Measurements from ENCODE around the gene PTPRJ. TPM values are rescaled to one million over a fixed set of nuclear protein-coding genes. Genes with fewer than 3 reads are reported as not detected.

The PTPRJ gene
- total RNA-seq, 1 experiment from 2014 or later: 18.0 TPM

DNA sequence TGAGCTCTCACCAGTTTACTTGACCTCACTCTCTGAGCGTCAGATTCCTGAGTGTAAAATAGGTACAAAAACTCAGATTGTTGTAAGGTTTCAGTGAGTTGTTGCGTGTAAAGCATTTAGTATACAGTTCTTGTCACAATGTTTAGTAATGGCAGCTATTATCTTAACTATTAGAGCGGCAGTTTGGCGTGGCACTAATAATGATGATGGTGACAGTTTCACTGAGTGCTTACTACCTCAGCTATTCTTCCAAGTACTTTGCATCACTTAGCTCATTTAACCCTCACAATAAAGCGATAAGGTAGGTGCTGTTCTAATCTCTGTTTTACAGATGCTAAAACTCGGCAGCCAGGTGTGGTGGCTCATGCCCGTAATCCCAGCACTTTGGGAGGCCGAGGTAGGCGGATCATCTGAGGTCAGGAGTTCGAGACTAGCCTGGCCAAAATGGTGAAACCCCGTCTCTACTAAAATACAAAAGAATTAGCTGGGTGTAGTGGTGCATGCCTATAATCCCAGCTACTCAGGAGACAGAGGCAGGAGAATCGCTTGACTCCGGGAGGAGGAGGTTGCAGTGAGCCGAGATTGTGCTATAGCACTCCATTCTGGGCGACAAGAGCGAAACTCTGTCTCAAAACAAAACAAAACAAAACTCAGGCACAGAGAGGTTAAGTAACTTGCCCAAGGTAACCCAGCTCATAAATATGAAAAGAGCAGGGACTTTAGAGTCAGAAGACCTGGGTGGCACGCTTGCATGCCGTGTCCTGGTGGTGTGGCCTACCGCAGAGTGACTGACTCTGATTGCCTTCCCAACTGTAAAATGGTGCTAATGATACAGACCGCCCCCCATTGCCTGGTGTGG is 76.2 kb downstream of the PTPRJ start:
- no peak for DNase-seq (ENCODE audit: extremely low read depth, low read depth)

DNA sequence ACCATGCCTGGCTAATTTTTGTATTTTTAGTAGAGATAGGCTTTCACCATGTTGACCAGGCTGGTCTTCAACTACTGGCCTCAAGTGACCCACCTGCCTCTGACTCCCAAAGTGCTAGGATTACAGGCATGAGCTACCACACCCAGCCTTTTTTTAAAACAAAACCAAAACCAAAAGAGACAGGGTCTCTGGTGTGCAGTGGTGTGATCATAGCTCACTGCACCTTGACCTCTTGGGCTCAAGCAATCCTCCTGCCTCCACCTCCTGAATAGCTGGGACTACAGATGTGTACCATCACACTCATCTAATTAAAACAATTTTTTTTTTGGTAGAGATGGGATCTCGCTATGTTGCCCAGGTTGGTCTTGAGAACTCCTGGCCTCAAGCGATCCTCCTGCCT is 77.7 kb downstream of the PTPRJ start:
- no peak for DNase-seq (ENCODE audit: extremely low read depth, low read depth)

DNA sequence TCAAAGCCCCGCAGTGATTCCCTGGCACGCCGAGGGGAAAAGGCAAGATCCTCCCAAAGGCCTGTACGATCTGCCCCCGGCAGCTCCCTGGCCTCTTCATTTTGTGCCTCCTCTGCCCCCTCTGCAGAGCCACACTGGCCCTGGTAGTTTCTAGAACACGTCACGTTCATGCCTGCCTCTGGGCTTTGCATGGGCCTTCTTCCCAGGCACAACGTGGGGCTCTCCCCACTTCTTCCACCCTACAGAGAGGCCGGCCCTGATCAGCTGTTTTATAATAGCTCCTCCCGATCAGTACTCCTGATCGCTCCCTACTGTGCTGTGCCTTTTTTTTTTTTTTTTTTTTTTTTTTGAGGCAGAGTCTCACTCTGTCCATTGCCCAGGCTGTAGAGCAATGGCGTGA is 78.4 kb downstream of the PTPRJ start:
- no peak for DNase-seq (ENCODE audit: extremely low read depth, low read depth)

DNA sequence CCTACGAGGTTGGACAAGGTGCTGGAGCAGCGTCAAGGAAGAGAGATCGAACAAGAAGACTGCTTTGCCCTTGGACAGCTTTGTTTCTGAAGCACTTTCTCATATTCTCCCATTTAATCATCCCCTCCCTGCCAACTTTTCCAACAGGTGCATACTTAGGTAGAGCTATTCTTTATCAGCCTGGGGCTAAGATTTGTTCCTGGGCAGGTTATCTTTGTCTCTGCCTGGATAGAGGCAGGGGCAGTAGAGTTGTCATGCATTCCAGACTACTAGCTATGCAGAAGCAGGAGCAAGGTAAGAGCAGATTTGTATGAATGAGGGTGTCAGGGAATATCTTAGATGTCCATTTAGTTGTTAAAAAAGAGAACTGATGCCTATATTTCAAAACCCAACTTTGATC is 82.3 kb downstream of the PTPRJ start:
- DNase-seq (ENCODE audit: extremely low read depth, low read depth): no peak

DNA sequence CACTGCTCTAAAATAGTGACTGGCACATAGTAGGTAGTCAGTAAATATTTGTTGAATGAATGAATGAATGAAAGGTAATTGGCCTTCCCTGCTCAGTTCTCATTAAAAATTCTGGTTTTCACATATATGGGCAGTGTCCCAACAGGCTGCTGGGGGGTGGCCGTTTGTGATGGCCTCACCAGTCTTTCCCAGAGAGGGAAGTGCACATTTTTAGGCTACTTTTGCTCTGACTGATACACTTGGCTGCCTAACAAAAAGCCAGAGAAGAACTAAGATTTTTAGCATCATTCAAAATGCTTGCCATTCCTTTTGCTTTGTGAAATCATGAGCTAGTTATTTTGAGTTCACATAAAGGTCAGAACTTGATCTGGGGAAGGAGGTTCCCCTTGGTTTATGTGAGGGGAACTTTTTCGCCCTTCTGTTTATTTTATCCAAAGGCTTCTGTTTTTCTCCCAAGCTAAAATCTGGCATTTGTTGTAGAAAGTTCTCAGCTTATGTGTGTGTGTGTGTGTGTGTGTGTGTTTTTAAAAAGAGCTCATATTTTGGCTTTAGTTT is 83.1 kb downstream of the PTPRJ start:
- DNase-seq (ENCODE audit: extremely low read depth, low read depth): no peak

DNA sequence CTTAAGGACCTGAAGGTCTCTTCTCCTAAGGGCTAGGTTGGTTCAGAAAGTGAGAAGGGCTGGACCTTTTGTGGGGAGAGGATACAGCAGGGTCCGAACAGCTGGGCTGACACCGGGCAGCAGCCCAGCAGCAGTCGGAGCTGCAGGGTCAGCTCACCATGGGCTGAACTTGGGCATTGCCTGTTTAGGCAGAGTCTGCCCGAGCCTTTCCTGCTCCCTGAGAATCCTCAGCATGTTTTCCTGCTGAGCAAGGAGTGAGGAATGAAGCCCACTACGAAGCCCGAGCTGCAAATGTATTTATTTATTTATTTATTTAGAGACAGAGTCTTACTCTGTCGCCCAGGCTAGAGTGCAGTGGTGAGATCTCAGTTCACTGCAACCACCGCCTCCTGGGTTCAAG is 83.9 kb downstream of the PTPRJ start:
- DNase-seq (ENCODE audit: extremely low read depth, low read depth): no peak

DNA sequence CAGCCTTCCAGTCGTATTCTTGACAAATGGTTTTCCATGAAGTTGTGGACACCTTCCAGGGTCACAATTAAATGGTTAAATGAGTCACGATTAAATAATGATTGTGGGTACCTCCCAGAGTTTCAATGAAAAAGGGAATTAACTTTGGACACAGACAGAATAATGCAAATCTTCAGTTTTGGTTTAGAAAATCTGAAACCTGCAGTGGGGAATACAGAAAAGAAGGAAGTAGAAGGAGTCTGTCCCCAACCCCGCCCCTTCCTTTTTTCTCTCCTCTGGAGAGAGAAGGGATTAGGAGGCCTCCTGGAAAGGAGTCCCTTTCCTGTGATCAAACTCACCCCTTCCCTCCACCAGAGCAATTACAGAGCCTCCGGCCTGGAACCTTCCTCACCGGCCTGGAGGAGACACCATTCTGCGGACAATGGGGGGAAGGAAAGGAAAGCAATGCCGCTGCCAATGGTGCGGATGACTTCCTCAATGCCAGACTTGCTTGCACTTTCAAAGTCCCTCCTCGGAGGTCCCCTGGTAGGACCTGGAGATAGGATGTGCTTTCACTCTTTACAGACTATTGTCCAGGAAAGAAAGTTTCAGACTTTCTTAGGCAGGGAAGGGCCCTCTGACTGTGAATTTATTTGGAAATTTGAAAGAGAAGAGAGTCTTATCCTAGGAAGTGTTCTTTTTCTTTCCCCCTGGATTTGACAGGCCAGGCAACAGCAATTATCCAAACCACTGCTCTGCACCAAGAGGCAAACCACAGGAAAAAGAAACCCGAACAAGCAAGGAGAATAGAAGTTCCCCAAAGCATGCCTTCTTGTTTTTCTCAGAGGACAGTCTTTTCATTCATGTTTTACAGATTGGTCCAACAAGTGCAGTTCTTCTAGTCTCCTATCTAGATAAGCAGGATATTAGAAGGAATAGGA is 86.8 kb downstream of the PTPRJ start:
- DNase-seq (ENCODE audit: extremely low read depth, low read depth): no peak

DNA sequence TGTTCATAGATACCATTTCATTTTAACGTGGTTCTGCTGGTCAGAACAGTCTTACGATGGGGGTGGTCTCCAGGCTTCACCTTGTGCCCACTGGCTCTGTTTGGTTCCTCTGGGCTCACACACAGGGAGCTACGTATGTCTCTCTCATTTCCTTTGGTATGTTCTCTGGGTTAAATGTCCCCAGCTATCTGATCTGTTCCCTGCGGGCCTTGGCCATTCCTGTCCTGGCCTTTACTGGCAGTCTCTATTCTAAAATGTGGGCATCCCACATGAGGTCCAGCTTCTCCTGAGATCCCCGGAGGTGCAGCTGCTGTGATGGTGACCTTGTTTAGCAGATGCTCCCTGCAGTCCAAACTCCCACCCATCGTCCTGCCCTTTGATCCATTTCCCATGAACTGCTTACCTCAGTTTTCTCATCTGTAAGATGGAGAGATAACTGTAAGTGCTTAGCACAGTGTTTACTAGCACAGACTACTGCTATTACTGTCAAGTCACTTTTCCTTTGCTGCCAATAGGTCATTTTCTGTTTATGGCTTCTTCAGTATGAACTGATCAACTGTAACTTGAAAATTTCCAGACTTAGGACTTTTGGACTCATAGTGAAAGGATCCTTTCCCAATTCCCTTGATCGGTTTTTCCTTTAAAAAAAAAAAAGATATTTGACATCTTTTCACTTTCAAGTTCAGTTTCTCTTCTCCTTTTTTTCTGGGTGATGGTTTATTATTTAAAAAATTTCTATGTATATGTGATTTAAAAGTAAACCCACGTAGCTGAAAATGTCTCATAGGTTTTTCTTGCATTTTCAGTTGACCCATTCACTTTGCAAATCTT is 92.9 kb downstream of the PTPRJ start:
- DNase-seq (ENCODE audit: extremely low read depth, low read depth): no peak

DNA sequence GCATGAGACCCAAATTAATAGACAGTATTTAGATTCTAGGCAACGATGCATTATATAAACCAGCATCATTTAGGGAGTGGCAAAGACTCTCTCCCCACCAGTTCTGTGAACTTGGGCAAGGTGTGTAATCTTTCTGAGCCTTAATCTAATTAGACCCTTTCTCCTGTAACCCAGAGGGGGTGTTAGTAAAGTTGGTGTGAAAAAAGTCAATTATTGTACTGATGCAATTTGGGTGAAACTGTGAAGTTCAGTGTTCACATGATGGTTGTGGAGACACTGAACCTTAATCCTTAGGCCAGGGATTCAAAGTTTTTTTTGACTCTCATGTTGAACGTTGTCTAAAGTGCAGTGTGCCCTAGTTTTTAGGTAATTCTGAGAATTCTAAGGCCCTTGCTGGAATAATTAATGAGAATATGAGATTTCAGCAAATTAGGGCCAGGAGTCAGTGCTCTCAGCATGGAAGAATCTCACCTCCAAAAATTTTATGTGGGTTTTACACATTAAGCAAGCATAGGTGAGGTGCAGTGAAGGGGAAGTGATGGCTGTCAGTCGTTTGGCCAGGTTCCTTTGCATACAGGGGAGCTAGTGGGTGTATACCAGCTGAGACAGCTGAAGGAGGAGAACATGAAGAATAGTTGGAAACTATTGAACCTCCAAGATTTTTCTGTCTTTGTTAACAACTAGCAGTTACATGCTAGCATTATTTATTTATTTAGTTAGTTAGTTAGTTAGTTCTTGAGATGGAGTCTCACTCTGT is 94.2 kb downstream of the PTPRJ start:
- no peak for DNase-seq (ENCODE audit: extremely low read depth, low read depth)

DNA sequence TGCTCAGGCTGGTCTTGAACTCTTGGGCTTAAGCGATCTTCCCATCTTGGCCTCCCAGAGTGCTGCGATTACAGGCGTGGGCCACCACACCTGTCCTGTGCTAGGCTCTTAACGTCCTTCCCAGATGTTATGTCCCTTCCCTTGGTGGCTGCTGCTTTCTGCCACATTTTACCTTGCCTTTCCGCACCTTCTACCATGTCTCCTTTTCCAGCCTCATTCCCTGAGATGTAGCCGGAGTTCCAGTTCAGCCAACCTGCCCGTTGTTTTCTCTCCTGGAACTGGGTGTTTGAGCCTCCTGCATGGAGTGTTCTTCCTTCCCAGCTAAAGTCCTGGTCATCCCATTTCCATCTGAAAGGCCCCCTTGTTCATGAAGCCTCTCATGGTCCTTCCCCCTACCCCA is 95.3 kb downstream of the PTPRJ start:
- no peak for DNase-seq (ENCODE audit: extremely low read depth, low read depth)

DNA sequence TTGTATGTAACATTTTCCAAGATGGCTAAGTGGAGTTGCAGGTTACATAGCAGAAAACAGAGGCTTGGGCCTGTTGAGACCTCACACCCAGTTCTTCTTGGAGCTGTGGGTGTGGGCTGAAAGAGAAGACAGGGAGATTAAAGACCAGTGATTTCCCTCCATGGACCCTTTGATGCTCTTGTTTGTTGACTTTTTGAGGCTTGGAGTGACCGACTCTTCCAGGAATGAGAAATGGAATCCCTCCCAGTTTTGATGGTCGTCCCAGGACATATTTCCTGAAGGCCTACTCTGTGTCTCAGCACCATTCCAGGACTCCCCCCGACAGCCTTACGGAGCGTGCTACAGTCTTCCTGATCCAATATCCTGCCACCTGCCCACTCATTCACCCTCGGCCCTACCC is 96.9 kb downstream of the PTPRJ start:
- no peak for DNase-seq (ENCODE audit: extremely low read depth, low read depth)

DNA sequence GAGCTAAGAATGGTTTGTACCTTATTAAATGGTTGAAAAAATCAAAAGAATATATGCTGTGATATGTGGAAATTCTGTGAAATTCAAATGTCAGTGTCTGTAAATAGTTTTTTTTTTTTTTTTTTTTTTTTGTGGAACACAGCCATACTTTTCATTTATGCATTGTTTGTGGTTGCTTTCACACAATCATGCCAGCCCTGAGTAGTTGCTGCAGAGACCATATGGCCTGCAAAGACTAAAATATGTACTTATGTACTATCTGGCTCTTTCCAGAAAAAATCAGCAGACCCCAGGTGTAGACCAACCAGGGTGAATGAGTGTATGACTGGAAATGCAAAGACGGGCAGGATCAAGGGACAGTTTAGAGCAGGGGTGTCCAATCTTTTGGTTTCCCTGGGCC is 98.3 kb downstream of the PTPRJ start:
- no peak for DNase-seq (ENCODE audit: extremely low read depth, low read depth)

DNA sequence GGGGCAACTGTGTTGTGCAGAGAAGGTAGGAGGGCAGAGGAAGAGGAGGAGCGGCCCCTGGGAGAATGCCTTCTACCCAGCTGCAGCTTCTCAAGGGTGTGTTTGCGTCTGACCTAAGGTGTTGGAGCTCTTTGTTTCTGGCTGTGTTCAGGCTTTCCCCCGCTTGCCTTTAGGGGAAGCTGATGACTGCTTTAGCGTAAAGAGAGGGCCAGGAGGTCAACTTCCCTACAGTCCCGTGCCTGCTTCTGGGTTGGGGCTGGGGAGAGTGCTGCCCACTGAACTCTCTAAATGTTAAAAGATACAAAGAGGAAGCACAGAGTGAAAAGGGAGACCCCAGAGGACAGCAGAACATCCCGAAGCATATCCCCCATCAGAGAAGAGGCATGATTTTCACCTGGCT is 99.2 kb downstream of the PTPRJ start:
- no peak for DNase-seq (ENCODE audit: extremely low read depth, low read depth)

DNA sequence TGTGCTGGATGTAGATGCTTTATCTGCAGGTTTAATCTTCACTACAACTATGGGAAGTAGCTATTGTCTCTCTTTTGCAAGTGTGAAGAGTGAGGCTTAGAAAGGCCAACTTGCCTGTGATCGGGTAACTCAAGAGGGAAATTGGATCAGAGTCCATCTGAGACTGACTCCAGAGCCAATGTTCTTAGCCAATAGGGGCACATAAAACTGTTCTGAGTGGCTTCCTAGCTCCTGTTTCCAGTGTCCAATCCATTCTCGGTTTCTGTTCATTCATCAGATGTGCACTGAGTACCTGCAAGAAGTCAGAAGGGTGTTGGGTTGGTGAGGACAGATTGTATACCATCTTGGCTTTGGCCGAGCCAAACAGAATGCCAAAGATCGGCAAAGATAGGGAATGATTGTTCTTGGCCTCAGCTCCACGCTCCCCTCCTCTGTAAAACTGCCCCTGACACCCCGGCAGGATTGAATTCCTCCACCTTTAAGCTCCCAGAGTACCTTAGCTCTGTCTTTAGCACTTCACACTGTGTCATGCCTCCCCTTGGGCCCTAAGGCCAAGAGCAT is 100.0 kb downstream of the PTPRJ start:
- no peak for DNase-seq (ENCODE audit: extremely low read depth, low read depth)

DNA sequence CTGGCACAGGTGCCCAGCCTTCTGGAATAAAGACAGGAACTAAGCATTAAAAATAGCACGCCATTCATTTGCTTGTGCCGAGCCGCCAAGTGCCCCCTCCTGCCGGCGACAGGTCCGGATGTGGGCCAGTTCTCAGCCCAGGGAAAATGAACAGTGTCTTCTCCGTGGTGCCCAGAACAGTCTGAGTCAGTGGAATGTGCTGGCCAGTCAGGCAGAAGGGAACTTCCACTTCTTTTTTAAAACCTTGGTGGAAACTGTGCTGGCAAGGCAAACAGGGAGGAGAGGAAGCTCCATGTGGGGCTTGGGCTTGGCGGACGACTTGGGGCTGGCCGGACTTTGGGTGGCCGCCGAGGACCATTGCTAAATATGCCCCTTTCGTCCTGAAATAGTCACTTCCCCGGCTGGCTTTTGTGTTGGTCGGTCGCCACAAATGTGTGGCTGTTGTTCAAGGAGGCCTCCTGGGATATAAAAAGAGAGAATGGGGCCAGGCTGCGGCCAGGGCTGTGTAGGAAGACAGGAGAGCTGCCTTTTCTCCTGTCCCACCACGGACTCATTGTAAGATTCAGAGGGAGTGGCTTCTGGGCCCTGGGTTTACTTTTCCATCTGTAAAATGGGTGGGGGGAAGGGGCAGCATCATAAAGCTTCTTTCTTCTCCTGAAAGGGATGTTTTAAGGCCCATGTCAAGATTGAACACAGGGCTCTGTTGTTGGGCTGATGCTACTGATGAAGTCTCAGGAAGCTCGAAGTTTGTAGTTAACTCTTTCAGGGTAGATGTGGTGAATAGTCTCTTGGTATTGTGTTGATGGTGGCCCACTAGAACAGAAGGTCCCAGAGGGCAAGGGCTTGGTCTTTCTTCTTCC is 101.0 kb downstream of the PTPRJ start:
- no peak for DNase-seq (ENCODE audit: extremely low read depth, low read depth)

DNA sequence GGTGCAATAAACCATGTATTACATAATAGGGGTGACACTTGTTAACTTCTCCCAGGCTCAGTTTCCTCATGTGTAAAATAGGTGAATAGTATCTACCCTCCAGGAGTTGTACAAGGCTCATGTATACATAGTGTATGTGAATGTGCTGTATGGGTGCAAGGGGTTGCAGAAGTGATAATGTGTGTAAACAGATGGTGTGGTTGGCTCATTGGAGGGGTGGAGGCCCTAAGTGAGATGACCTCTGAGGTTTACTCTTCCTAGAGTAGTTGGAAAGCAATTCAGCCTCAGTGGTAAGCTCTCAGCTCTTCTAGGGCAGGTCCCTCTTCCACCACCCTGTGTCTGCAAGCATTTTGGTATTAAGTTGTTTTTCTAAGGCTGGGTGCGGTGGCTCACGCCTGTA is 102.4 kb downstream of the PTPRJ start:
- no peak for DNase-seq (ENCODE audit: extremely low read depth, low read depth)

DNA sequence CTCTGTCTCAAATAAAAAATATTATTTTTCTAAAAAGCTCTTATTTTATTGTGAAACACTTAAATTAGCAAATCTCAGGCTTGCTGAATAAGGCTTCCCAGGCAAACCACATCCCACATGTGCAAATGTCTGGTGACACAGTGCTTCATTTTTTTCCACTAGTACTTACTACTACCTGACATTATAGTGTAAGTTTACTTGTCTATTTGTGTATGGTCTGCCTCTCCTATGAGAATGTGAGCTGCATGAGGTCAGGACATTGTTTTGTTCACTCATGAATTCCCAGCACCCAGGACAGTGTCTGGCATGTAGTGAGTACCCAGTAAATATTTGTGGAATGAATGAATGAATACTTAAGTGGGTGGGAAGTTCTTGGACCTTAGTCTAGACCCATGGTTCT is 103.1 kb downstream of the PTPRJ start:
- DNase-seq (ENCODE audit: extremely low read depth, low read depth): no peak

DNA sequence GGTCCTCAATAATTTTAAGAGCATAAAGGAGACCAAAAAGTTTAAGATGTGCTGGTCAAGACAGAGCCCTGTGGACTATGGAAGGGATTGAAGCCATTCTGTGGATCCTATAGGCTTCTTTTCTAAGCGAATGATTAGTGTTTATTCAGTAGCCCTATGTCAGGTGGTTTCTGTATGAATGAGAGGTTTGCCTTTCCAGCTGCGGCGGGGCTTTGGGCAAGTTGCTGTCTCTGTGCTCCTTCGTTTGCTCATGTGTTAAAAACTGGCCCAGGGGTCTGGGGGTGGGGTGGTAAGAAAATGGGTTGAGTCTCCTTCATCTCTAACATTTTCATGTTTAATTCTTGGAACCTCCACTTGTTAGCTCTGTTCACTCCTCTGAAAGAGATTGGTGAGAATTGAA is 105.3 kb downstream of the PTPRJ start:
- no peak for DNase-seq (ENCODE audit: extremely low read depth, low read depth)

DNA sequence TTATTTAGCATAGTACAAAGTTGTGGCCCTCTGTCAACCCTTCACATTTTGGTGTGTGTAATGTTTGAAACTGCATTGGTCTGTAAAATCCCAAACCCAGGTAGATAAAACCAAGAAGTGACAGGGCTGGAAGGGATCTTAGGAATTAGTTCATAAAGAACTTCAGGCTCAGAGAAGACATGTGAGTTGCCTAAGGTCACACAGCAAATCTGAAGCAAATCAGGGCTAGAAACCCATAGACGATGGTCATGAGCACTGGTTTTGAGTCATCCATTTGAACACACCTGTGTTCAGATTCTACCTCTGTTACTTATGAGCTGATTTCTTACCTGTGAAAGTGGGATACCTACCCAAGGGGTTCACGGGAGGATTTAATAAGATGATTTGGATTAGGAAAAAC is 107.1 kb downstream of the PTPRJ start:
- no peak for DNase-seq (ENCODE audit: extremely low read depth, low read depth)
